Skeletal muscle tissue (tissue), 4 donors: Measurements from ENCODE around the gene CHRNA10. TPM values are rescaled to one million over a fixed set of nuclear protein-coding genes. Genes with fewer than 3 reads are reported as not detected.

Experiments
- H3K27ac ChIP-seq: one replicate; pipeline ENCODE4 v1.7.0; 2013; ENCODE audit warnings: mild to moderate bottlenecking, low read depth, low read length, inconsistent platforms
- H3K27me3 ChIP-seq, 3 donors: one replicate each; pipeline ENCODE4 v1.7.0; 2013; ENCODE audit warnings: low read length in 3 of 3; ENCODE audit not compliant: control insufficient read depth in 3 of 3, insufficient read depth in 3 of 3
- H3K36me3 ChIP-seq, 3 donors: one replicate each; pipeline ENCODE4 v1.7.0; 2013; ENCODE audit warnings: low read length in 3 of 3; ENCODE audit not compliant: control insufficient read depth in 3 of 3, insufficient read depth in 3 of 3
- H3K4me1 ChIP-seq, 3 donors: one replicate each; pipeline ENCODE4 v1.7.0; 2013; ENCODE audit warnings: low read length in 3 of 3, mild to moderate bottlenecking in 3 of 3; ENCODE audit not compliant: control insufficient read depth in 3 of 3, insufficient read depth in 3 of 3
- H3K4me3 ChIP-seq, 3 donors: one replicate each; pipeline ENCODE4 v1.7.0; 2013; ENCODE audit warnings: low read length in 3 of 3
- H3K9ac ChIP-seq, 3 donors: one replicate each; pipeline ENCODE4 v1.7.0; 2013; ENCODE audit warnings: low read length in 3 of 3, mild to moderate bottlenecking in 3 of 3, moderate library complexity in 2 of 3, low read depth in 1 of 3
- H3K9me3 ChIP-seq, 3 donors: one replicate each; pipeline ENCODE4 v1.7.0; 2013; ENCODE audit warnings: low read length in 3 of 3; ENCODE audit not compliant: control insufficient read depth in 3 of 3
- total RNA-seq: library from RNA; depleted of rRNA; stranded (reverse); fragments of >200 nt; gene quantifications from one replicate; pipeline ENCODE4 v1.2.3, GENCODE V29; 2014
- donor health status: Osteomylitis.

The CHRNA10 gene
- total RNA-seq: 0.52 TPM

- no peaks in the 10 kb centered on the region for H3K9me3 ChIP-seq
- H3K9ac ChIP-seq: no peak within 1 kb of the TSS
- H3K27me3 ChIP-seq: no peaks in the 10 kb centered on the region
- no peak within 1 kb of the TSS for H3K27ac ChIP-seq
- no peak within 1 kb of the TSS for H3K4me3 ChIP-seq
- H3K36me3 ChIP-seq: peaks cover 34 to 58% (median 55%) of the 10 kb centered on the region in 3 donors
- no peaks in the 10 kb centered on the region for H3K4me1 ChIP-seq
Measured at GRCh38 chr11:3671334-3672254, at the start of gene CHRNA10. Gene CHRNA10, minus strand, starts transcription at chr11:3671384. Its CDS starts 72 bp downstream, at chr11:3671312.

- Histone ChIP-seq H3K27me3 (no peaks in the 10 kb centered on the region), H3K9ac (no peak overlapping the region), H3K4me1 (peaks cover 16 to 26% (median 23%) of the 10 kb centered on the region in 3 donors), H3K27ac (no peak overlapping the region), H3K9me3 (no peaks in the 10 kb centered on the region), H3K36me3 (peaks cover 3 to 37% (median 36%) of the 10 kb centered on the region in 3 donors), H3K4me3 (no peak overlapping the region)
Measured at GRCh38 chr11:3712274-3712673, 41.1 kb upstream of the CHRNA10 start.

- Histone ChIP-seq H3K4me1 (peaks cover 16 to 26% (median 23%) of the 10 kb centered on the region in 3 donors), H3K9me3 (no peaks in the 10 kb centered on the region), H3K27me3 (no peaks in the 10 kb centered on the region), H3K36me3 (peaks cover 6 to 34% (median 32%) of the 10 kb centered on the region in 3 donors), H3K27ac (peak overlapping the region; percentile 4), H3K9ac (no peak overlapping the region), H3K4me3 (no peak overlapping the region)
Measured at GRCh38 chr11:3710485-3711259, 39.5 kb upstream of the CHRNA10 start.

- no peak overlapping the region for H3K9ac ChIP-seq
- no peak overlapping the region for H3K27ac ChIP-seq
- no peaks in the 10 kb centered on the region for H3K9me3 ChIP-seq
- H3K36me3 ChIP-seq: peaks cover 10 to 39% (median 35%) of the 10 kb centered on the region in 3 donors
- no peaks in the 10 kb centered on the region for H3K27me3 ChIP-seq
- H3K4me3 ChIP-seq: no peak overlapping the region
- peaks cover 15 to 25% (median 22%) of the 10 kb centered on the region in 3 donors for H3K4me1 ChIP-seq
Measured at GRCh38 chr11:3709977-3710376, 38.8 kb upstream of the CHRNA10 start.

GRCh38 chr11:3707176-3707575 is 36.0 kb upstream of the CHRNA10 start:
- H3K4me1 ChIP-seq: peaks cover 7 to 18% (median 11%) of the 10 kb centered on the region in 3 donors
- H3K9me3 ChIP-seq: no peaks in the 10 kb centered on the region
- no peak overlapping the region for H3K4me3 ChIP-seq
- H3K27me3 ChIP-seq: no peaks in the 10 kb centered on the region
- H3K36me3 ChIP-seq: peaks cover 17 to 40% (median 35%) of the 10 kb centered on the region in 3 donors
- no peak overlapping the region for H3K27ac ChIP-seq
- no peak overlapping the region for H3K9ac ChIP-seq

GRCh38 chr11:3703383-3703782 is 32.2 kb upstream of the CHRNA10 start:
- H3K27ac ChIP-seq: no peak overlapping the region
- no peaks in the 10 kb centered on the region for H3K9me3 ChIP-seq
- H3K9ac ChIP-seq: no peak overlapping the region
- H3K36me3 ChIP-seq: peaks cover 22 to 45% (median 44%) of the 10 kb centered on the region in 3 donors
- peaks cover 2 to 6% (median 5%) of the 10 kb centered on the region in 3 donors for H3K4me1 ChIP-seq
- H3K27me3 ChIP-seq: no peaks in the 10 kb centered on the region
- H3K4me3 ChIP-seq: no peak overlapping the region

- no peak overlapping the region for H3K9ac ChIP-seq
- peaks cover 2 to 6% (median 5%) of the 10 kb centered on the region in 3 donors for H3K4me1 ChIP-seq
- H3K4me3 ChIP-seq: no peak overlapping the region
- H3K27ac ChIP-seq: peak overlapping the region; percentile 2
- H3K36me3 ChIP-seq: peaks cover 22 to 50% (median 45%) of the 10 kb centered on the region in 3 donors
- H3K9me3 ChIP-seq: no peaks in the 10 kb centered on the region
- no peaks in the 10 kb centered on the region for H3K27me3 ChIP-seq
Measured at GRCh38 chr11:3700910-3701309, 29.7 kb upstream of the CHRNA10 start.

GRCh38 chr11:3700410-3700809 is 29.2 kb upstream of the CHRNA10 start:
- H3K9me3 ChIP-seq: no peaks in the 10 kb centered on the region
- peaks cover 22 to 51% (median 46%) of the 10 kb centered on the region in 3 donors for H3K36me3 ChIP-seq
- H3K27ac ChIP-seq: peak overlapping the region; percentile 2
- H3K4me3 ChIP-seq: no peak overlapping the region
- no peak overlapping the region for H3K9ac ChIP-seq
- H3K27me3 ChIP-seq: no peaks in the 10 kb centered on the region
- peaks cover 2 to 6% (median 5%) of the 10 kb centered on the region in 3 donors for H3K4me1 ChIP-seq

- Histone ChIP-seq H3K9ac (no peak overlapping the region), H3K36me3 (peaks cover 31 to 58% (median 42%) of the 10 kb centered on the region in 3 donors), H3K27me3 (no peaks in the 10 kb centered on the region), H3K4me1 (peaks cover 0 to 17% (median 17%) of the 10 kb centered on the region in 3 donors), H3K4me3 (no peak overlapping the region), H3K27ac (no peak overlapping the region), H3K9me3 (no peaks in the 10 kb centered on the region)
Measured at GRCh38 chr11:3686751-3687150, 15.6 kb upstream of the CHRNA10 start.
